Measurements from ENCODE around the gene MARCHF2. TPM values are rescaled to one million over a fixed set of nuclear protein-coding genes. Genes with fewer than 3 reads are reported as not detected.
A peak's percentile ranks its signal among the peaks of the same experiment; 100 is the strongest.

Gene MARCHF2
- total RNA-seq, 6 donors from 2014 or later: 72.2 to 266 (median 111) TPM

DNA sequence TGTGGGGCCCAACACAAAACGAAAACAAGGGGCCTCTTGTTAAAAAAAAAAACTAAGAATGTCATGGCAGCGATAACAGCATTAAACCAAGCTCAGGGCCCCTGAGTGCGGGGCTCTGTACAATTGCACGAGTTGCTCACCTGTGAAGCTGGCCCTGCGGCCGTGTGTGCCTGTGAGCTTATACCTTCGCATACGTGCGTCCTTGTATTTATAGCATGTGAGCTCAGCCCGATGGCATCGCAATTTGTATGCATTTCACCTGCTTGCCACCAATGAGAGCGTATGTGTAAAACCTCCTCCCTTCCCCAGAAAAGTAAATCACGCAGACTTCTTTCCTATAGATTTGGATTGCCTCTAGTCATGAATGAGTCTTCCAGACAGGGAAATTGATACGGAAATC lies 48.8 kb downstream of the MARCHF2 start:
- TF ChIP-seq EP300 (IDR thresholded peaks at IDR 0.05) (no peak), POLR2A (IDR thresholded peaks at IDR 0.05) (no peak), POLR2AphosphoS5 (IDR thresholded peaks at IDR 0.05) (no peak)
- TF ChIP-seq, protein P1, sequence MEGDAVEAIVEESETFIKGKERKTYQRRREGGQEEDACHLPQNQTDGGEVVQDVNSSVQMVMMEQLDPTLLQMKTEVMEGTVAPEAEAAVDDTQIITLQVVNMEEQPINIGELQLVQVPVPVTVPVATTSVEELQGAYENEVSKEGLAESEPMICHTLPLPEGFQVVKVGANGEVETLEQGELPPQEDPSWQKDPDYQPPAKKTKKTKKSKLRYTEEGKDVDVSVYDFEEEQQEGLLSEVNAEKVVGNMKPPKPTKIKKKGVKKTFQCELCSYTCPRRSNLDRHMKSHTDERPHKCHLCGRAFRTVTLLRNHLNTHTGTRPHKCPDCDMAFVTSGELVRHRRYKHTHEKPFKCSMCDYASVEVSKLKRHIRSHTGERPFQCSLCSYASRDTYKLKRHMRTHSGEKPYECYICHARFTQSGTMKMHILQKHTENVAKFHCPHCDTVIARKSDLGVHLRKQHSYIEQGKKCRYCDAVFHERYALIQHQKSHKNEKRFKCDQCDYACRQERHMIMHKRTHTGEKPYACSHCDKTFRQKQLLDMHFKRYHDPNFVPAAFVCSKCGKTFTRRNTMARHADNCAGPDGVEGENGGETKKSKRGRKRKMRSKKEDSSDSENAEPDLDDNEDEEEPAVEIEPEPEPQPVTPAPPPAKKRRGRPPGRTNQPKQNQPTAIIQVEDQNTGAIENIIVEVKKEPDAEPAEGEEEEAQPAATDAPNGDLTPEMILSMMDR (IDR thresholded peaks at IDR 0.05): no peak
- no peaks in the 10 kb centered on the region for H3K9me3 ChIP-seq
- H3K4me3 ChIP-seq: no peak overlapping the region
- H3K36me3 ChIP-seq: peaks cover 19 to 48% (median 32%) of the 10 kb centered on the region in 4 donors
- no peak for ATAC-seq (ENCODE audit: low FRiP score in 2 of 2)
- H3K4me1 ChIP-seq: peaks cover 54 to 66% (median 59%) of the 10 kb centered on the region in 4 donors
- WGBS, 2 donors: 87% methylated on average over 14 of the region's 14 CpGs
- DNase-seq: no peak
- H3K27me3 ChIP-seq: no peaks in the 10 kb centered on the region
- no peak overlapping the region for H3K27ac ChIP-seq

DNA sequence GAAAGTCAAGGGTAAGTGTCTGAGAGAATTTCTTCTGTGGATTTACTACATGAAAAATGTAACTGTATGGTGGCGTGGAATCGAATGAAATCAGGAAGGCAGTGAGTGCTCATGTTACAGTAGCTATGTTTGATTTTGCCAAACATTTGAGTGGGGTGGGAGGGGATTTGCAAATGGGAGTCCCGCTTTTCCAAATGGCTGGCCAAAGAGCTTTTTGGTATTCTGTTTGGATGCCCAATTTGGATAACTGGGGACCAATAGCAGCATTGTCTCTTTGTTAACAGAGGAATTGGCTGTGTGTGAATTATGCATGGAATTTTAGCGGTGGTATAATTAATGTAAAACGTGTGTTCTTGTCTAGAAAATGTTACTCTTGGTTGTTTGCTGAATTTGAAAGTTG lies 49.5 kb downstream of the MARCHF2 start:
- H3K27me3 ChIP-seq: no peaks in the 10 kb centered on the region
- no peak overlapping the region for H3K4me3 ChIP-seq
- TF ChIP-seq, protein P1 (IDR thresholded peaks at IDR 0.05): no peak
- TF ChIP-seq POLR2A (IDR thresholded peaks at IDR 0.05): no peak
- TF ChIP-seq EP300 (IDR thresholded peaks at IDR 0.05): no peak
- TF ChIP-seq POLR2AphosphoS5 (IDR thresholded peaks at IDR 0.05): no peak
- ATAC-seq (ENCODE audit: low FRiP score in 2 of 2) (no peak), DNase-seq (no peak)
- H3K9me3 ChIP-seq: no peaks in the 10 kb centered on the region
- WGBS, 2 donors: 69 to 80% methylated on average over 5 of the region's 5 CpGs
- peaks cover 48 to 60% (median 53%) of the 10 kb centered on the region in 4 donors for H3K4me1 ChIP-seq
- peaks cover 24 to 50% (median 38%) of the 10 kb centered on the region in 4 donors for H3K36me3 ChIP-seq
- H3K27ac ChIP-seq: no peak overlapping the region

DNA sequence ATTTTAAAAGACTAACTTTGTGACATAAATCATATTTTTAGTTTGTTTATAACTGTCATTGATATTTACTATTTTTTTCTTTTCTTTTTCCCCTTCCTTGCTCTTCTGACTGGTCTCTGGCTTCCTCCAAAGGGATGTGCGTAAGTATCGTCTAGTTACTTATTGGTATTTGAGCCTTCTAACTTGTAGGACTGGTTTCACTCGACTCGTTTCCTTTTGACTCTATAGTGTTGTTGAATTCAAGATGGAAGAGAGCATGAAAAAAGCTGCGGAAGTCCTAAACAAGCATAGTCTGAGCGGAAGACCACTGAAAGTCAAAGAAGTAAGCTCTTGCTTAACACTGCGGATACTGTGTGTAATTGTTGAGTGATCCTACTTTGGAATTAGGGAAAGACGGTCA lies 50.3 kb downstream of the MARCHF2 start:
- Histone ChIP-seq H3K27ac (peak overlapping the region in 3 of 4 donors; percentile 1 to 39 (median 22)), H3K9me3 (no peaks in the 10 kb centered on the region), H3K4me1 (peaks cover 40 to 52% (median 45%) of the 10 kb centered on the region in 4 donors), H3K27me3 (no peaks in the 10 kb centered on the region), H3K4me3 (no peak overlapping the region), H3K36me3 (peaks cover 26 to 58% (median 41%) of the 10 kb centered on the region in 4 donors)
- TF ChIP-seq POLR2A (IDR thresholded peaks at IDR 0.05): no peak
- TF ChIP-seq POLR2AphosphoS5 (IDR thresholded peaks at IDR 0.05): no peak
- no peak for TF ChIP-seq EP300 (IDR thresholded peaks at IDR 0.05)
- TF ChIP-seq, protein P1 (IDR thresholded peaks at IDR 0.05): no peak
- ATAC-seq (ENCODE audit: low FRiP score in 2 of 2) (no peak), DNase-seq (no peak)
- WGBS, 2 donors: 63 to 78% methylated on average over 8 of the region's 8 CpGs

DNA sequence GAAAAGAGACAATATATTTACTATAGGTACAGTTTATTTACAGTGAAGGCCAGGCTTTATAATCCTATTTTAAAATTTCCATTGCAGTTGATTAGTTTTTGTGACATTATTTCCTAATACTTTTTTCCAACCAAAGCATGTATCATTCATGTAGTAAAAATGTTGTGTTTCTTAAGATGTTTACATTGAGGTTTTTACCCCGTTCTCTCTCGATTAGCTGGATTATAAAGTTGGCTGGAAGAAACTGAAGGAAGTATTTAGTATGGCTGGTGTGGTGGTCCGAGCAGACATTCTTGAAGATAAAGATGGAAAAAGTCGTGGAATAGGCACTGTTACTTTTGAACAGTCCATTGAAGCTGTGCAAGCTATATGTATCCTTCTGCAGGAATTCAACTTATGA lies 52.9 kb downstream of the MARCHF2 start:
- Histone ChIP-seq H3K4me1 (peaks cover 13 to 26% (median 19%) of the 10 kb centered on the region in 4 donors), H3K9me3 (no peaks in the 10 kb centered on the region), H3K36me3 (peaks cover 41 to 84% (median 64%) of the 10 kb centered on the region in 4 donors), H3K4me3 (no peak overlapping the region), H3K27me3 (no peaks in the 10 kb centered on the region), H3K27ac (no peak overlapping the region)
- ATAC-seq (ENCODE audit: low FRiP score in 2 of 2) (no peak), DNase-seq (no peak)
- no peak for TF ChIP-seq POLR2A (IDR thresholded peaks at IDR 0.05)
- TF ChIP-seq POLR2AphosphoS5 (IDR thresholded peaks at IDR 0.05): no peak
- TF ChIP-seq, protein P1 (IDR thresholded peaks at IDR 0.05): no peak
- no peak for TF ChIP-seq EP300 (IDR thresholded peaks at IDR 0.05)
- 83 to 92% methylated on average over 4 of the region's 4 CpGs for WGBS, 2 donors

DNA sequence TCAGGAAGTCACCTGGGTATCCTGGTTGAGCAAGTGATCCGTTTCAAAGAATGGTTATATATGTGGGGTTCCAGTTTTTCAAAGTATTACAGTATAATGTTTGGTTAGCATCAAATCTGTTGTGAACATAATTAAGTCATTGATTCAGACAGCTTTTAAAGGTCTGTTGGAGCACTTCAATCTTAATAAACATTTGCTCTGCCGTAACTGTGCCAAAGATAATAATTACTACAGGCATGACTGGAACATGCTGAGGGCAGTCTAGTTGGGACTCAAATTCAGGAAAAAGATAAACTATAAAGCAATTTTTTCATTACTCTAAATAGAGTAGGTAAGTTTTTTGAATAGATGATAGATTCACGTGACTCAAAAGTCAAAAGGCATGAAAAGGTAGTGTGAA lies 55.0 kb downstream of the MARCHF2 start:
- no peak overlapping the region for H3K27ac ChIP-seq
- ATAC-seq (ENCODE audit: low FRiP score in 2 of 2) (no peak), DNase-seq (no peak)
- peaks cover 0 to 17% (median 8%) of the 10 kb centered on the region in 4 donors for H3K4me1 ChIP-seq
- TF ChIP-seq POLR2A (IDR thresholded peaks at IDR 0.05): no peak
- TF ChIP-seq POLR2AphosphoS5 (IDR thresholded peaks at IDR 0.05): no peak
- TF ChIP-seq, protein P1 (IDR thresholded peaks at IDR 0.05): no peak
- no peak for TF ChIP-seq EP300 (IDR thresholded peaks at IDR 0.05)
- WGBS, 2 donors: 73 to 77% methylated on average over 3 of the region's 3 CpGs
- no peak overlapping the region for H3K4me3 ChIP-seq
- H3K36me3 ChIP-seq: peaks cover 50 to 99% (median 76%) of the 10 kb centered on the region in 4 donors
- H3K27me3 ChIP-seq: no peaks in the 10 kb centered on the region
- H3K9me3 ChIP-seq: no peaks in the 10 kb centered on the region
